Cortex of kidney (tissue), 1 donor: ENCODE data around the gene CD163L1.
"Not testable (repeated sequence)": the region's sequence is repeated elsewhere in the genome, so short reads cannot be mapped to it uniquely, and the experiment has no call there.

Experiments used
- DNase-seq: peaks from one replicate; lab custom pipeline; 2025; lab: John Stamatoyannopoulos, UW

The CD163L1 gene

DNA sequence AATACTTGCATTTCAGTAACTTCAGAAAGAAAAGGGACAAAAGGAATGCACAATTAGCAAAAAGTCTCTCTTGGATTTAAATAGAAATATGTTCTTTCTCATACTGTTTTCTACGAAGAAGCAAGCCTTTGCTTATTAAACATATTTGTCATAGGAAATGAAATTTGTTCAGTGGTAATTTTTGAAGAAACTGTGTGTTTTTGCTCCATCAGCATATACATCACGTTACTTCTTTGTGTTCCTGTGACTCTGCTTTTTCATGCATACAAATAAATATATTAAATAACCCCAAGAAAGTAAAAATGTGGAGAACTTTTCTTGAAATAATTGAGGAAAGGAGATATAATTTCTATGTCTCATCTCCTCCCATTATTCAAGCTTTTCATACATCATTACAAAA lies 39.7 kb downstream of the CD163L1 start:
- DNase-seq, result no peak

DNA sequence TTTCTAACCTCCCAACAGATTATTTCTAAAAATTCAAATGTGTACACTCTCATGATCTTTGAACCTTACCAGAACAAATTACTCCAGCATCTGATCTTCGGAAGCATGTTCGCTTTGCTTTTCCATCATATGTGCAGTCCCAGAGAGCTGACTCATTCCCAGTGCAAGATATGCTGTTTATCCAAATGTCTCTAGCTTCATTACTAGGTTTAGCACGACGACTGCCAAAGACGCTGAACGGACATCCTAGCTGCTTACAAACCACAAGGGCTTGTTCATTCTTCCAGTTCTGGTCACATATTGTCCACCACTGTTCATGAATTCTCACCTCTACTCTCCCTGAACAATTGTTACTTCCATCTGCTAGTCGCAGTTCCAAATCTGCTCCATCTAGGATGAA lies 40.5 kb downstream of the CD163L1 start:
- no peak for DNase-seq

DNA sequence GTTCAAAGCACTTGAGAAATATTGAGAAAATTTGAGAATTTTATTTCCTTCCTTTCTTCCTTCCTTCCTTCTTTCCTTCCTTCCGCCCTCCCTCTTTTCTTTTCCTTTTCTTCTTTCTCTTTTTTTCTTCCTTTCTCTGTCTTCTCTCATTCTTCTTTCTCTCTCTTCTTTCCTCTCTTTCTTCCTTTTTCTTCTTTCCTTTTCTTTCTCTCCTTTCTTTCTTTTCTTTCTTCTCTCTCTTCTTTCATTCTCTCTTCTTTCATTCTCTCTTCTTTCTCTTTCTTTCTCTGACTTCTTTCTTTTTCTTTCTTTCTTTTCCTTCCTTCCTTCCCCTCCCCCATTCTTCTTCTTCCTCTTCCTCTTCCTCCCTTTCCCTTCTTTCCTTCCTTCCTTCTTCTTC lies 44.9 kb downstream of the CD163L1 start:
- no peak for DNase-seq

DNA sequence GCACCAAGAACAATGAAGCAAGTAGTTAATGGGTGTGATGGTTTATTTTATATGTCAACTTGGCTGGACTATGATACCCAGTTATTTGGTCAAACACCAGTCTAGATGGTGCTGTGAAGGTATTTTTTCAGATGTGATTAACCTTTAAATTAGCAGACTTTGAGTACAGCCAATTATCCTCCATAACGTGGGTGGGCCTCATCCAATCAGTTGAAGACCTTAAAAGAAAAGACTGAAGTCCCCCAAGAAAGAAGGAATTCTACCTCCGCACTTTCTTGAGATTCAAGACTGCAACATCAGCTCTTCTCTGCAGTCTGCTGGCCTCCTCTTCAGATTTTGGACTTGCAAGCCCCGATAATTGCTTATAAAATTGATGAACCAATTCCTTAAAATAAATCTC lies 47.5 kb downstream of the CD163L1 start:
- DNase-seq, result no peak

DNA sequence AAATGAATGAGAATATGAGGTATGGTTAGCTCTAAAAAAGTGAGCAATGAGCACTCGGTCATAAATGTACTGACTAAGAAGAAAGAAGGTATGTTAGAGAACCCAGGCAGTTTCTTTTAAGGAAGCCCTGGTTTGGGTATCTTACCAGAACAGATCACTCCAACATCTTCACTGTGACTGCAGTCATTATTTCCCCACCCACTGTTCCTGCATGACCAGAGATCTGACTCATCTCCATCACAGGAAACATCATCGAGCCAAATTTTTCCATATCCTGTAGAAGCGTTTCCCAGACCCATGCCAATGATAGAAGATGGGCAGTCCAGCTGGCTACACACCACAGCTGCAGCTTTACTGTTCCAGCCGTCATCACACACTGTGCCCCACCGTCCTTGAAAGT lies 48.0 kb downstream of the CD163L1 start:
- DNase-seq, result no peak

DNA sequence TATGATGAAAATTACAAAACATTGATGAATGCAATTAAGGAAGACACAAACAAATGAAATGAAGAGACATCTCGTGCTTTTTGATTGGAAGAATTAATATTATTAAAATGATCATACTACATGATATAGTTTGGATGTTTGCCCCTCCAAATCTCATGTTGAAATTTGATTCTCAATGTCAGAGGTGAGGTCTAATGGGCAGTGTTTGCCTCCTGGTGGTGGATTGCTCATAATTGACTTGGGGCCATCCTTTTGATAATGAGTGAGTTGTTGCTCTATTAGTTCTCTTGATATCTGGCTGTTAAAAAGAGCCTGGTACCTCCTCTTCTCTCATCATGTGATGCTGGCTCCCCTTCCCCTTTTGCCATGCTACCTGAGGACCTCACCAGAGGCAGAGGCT lies 56.7 kb downstream of the CD163L1 start:
- no peak for DNase-seq

DNA sequence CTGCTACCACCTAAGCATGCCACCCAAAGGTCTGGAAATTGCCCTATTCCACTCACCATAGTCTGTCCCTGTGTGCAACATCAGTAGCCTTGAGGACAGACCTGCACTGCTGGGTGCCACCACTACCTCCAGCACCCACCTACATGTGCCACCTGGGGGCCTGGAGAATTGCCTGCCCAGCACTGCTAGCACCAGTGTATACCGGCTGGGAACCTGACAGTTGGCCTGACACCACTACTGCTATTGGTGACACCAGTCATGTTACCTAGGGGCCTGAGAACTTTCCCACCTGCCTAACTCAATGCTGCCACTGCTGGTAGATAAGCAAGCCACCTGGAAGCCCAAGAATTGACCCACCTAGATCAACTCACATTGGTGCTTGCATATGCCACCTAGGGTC lies 60.8 kb downstream of the CD163L1 start:
- no peak for DNase-seq

DNA sequence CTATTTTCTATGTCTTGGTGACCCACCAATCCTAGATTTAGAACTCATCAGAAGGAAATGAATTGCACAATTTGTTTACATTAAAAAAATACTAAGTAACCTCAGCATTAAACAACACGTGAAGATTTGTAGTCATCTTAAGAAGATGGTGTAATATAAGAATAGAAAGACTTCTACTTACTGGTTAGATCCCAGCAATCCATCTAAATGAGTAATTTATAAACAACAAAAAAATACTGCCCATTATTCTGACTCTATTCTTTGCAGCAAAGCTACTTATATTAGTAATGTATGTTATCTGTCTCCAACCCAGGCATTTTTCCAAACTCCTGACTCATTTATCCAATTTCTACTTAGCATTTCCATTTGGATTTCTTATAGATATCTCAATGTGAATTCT lies 67.8 kb downstream of the CD163L1 start:
- DNase-seq, result no peak

DNA sequence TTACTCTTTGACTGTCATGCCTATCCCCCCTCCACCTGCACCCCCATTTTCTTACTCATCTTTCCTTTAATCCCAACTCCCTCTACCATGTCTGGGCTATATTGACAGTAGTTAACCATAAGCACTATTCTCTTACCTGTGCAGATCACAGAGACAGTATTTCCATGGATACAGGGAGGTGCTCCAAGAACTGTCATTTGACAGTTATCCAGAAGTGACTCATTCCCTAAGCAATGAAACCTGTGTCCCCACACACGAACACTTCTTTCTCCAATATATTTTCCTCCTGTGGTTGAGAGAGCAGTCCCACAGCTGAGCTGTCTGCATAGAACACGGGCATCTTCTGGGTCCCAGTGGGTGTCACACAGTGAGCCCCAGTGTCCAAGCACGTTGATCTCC lies 68.8 kb downstream of the CD163L1 start:
- no peak for DNase-seq

DNA sequence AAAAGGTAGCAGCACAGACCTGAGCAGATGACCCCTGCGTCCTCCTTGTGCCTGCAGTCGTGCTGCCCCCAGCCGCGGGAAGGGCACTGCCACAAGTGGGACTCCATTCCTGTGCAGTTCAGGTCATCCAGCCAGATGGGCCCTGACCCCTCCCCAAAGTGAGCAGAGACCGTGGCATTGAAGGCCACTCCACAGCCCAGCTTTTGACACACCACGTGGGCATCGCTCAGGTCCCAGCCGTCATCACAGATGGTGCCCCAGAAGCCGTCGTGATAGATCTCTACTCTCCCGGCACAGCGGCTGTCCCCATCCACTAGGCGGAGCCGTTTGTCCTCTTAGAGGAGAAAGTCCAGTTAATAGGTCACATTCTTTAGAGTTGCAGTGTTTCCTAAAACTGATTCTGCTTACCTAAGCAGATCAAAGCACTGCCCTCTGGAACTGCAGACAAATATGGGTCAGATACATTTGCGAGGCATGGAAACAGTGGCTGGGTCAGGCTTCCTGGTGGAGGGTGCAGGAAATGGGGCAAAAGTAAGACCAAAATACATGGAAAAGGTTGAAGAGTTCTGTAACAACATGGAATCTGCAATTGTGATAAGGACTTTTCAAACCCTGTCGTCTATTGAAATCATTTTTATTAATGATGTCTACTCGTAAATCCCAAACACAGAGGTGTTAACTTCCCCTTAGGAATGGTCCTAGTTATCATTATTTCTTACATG lies 69.4 kb downstream of the CD163L1 start:
- DNase-seq, result no peak

DNA sequence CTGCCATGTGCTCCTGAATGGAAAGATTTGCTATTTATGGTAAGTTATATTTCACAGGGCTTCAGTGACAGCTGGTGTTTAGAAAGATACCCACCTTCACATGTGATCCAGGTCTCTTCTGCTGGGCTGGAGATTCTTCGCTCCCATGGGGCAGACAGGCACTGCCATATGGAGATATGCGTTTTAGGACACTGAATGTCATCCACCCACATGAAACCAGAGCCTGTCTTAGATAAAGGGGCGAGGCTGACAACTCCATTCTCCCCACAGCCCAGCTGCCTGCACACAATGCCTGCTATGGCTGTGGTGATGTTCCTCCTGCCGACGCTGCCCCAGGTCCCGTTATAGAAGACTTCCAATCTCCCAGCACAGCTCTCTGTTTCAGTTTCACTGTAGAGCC lies 70.7 kb downstream of the CD163L1 start:
- DNase-seq, result no peak

DNA sequence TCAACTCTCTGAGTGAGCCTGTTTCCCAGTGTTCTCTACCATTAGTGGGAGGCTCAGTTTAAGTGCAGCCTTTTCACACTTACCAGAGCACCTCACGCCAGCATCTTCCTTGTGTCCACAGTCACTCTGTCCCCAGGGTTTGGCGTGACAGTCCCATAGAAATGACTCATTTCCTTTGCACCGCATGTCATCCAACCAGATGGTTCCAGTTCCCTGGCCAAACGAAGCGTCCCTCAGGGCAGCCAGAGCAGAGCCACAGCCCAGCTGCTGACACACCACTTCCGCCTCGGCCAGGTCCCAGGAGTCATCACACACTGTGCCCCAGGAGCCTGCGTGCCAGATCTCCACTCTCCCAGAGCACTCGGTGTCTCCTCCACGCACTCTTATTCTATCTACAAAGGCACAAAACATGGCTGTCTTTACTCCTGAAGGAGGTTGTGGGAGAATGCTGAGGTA lies 74.7 kb downstream of the CD163L1 start:
- no peak for DNase-seq

DNA sequence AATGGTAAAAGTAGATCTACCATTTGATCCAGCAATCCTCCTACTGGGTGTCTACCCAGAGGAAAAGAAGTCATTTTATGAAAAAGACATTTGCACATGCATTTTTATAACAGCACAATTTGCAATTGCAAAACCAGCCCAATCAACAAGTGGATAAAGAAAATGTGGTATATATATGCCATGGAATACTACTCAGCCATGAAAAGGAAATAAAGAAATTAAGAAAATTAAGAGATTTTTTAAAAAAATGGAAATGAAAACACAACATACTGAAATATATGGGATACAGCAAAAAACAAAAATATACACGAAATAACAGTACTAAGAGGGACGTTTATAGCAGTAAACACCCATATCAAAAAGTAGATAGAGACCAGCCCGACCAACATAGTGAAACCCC lies 81.2 kb downstream of the CD163L1 start:
- no peak for DNase-seq

DNA sequence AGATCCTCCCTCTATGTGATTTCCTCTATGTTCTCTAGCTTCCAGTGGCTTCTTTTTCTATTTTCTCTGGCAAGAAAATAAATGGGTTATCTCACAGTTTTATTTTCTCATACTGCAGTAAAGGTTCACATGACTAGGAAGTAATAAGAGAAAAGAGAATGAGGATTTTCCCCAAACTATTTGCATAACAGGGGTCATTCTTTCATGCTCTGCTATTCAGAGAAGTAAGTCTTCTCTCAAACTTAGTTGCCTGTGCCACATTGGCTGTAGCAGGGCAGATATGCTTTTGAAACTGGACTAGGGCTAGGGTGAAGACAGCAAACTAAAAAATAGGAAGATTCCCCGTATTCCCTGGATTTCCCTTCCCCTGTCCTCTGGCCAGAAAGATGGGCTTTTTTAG lies 82.7 kb downstream of the CD163L1 start:
- DNase-seq, result no peak

DNA sequence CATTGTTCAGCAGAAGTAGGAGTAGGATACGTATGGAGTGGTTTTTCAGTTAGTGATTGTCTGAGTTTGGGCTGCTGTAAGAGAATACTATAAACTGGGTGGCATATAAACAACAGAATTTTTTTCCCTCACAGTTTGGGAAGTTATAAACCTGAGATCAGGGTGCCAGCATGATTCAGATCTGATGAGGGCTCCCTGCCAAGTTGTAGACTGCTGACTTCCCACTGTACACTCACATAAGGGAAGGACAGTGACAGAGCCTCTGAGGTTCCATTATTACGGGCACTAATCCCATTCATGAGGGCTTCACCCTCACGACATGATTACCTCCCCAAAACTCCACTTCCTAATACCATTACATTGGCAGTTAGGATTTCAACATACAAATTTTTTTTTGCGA lies 89.4 kb downstream of the CD163L1 start:
- DNase-seq, result no peak

DNA sequence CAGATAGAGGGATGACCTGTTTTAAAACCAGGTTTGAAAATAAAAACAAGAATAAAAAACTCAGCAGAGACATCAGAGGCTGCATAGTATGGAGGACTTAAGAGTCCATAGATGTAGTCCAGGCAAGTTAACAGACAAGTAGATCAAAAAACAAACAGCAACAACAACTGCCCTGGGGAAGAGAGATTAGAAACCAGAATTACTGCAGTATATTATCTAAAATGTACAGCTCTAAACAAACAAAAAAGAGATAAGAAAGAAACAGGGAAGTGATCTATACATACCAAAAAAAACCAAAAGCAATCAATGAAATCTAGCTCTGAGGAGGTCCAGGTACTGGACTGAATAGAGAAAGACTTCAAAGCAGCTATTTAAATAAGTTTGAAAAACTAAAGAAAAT lies 91.3 kb downstream of the CD163L1 start:
- DNase-seq, result no peak

DNA sequence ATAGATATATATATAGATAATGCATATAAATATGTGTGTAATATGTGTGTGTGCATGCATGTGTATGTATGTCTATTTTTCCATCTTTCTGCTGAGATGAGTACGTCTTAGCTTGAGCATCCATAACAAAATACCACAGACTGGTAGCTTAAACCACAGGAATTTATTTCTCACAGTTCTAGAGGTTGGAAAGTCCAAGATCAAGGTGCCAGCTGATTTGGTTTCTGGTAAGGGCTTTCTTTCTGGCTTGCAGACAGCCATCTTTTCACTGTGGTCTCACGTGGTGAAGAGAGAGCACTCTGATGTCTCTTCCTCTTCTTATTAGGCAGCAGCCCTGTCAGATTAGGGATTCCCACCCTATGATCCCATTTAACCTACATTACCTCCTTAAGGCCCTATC lies 92.8 kb downstream of the CD163L1 start:
- DNase-seq, result no peak

DNA sequence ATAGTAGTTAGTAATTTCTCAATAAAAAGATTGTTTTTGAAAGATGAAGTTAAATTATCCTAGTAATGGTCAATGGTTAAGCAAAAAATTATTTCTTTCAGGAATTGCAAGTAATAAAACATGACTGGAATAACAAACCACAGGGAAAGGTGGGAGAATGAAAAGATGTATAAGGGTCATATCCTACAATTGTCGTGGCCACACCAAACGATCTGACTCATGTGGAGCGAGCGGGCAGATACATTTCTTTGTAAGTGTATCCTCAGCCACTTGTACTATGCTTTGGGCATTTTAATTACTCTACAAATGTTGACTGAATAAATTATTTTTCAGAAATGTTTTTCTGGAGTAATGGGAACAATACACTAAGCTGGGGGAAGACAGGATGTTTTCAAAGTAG lies 94.5 kb downstream of the CD163L1 start:
- DNase-seq, result no peak

DNA sequence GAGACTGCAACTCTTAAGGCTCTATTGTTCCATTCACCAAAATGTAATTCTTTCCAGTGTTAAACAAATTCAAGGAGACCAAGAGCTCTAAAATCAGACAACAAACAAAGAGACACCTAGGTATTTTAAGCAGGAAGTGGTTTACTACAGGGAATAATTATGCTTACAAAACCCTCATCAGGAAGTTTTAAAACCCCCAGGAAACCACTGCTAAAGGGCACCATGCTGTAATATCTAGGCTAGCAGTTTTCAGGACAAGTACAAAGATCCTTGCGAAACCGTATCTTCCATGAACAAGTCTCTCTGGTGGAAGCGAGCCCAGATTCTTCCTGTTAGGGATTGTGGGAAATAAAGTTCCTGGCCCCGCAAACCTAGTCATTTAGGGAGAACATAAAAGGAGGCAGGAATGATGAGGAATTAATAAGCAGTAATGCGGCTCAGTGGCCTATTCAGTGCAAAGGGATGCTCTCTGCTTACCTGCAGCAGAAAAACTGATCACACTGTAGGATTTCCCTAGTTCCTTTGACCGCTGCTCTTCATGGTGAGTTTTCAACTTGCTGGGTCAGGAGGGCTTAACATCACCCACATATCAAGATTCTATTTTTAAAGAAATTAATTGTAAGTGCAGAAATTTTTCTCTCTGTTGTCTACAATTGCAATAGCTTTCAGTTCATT lies 97.3 kb downstream of the CD163L1 start:
- no peak for DNase-seq

DNA sequence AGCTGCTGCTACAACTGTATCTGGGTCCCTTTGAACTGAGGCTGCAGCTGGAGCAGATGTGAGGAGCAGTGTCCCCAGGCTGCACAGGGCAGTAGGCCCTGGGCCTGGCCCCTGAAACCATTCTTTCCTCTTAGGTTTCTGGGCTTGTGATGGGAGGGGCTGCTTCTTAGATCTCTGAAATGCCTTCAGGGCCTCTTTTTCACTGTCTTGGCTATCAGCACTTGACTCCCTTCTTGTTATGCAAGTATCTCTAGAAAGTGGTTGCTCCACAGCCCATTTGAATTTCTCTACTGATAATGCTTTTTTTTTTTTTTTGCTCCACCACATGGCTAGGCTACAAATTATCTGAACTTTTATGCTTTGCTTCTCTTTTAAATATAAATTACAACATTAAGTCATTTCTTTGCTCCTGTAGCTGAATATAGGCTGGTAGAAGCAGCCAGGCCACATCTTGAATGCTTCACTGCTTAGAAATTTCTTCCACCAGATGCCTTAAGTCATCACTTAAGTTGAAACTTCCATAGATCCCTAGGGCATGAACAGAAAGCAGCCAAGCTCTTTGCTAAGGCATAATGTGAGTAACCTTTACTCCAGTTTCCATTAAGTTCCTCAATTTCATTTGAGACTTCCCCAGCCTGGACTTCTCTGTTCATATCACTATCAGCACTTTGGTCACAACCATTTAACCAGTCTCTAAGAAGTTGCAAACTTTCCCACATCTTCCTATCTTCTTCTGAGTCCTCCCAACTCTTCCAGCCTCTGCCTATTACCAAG lies 98.9 kb downstream of the CD163L1 start:
- no peak for DNase-seq

DNA sequence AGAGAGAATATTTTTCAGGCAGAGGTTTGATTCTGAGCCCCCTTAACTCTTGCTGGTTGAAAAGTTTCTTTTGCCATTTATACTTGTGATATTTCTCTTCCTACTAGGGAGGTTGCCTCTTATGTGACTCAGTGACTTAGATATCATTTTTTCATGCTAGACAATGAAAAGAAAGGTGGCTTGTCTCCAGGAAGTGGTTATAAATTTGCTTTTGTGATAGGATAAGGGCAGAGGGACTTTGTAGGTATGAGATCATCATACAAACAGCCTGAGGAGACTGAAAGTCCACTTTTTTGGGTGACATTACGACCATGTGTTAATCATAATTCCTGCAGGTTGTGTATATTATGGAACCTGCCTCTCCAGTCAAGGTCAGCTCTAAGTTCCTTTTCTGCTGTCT lies 104.3 kb downstream of the CD163L1 start:
- no peak for DNase-seq

DNA sequence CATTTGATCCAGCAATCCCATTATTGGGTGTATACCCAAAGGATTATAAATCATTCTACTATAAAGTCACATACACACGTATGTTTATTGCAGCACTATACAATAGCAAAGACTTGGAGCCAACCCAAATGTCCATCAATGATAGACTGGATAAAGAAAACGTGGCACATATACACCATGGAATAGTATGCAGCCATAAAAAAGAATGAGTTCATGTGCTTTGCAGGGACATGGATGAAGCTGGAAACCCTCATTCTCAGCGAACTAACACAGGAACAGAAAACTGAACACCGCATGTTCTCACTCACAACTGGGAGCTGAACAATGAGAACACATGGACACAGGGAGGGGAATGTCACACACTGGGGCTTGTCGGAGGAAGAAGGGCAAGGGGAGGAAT lies 106.2 kb downstream of the CD163L1 start:
- DNase-seq, result not testable (repeated sequence)

DNA sequence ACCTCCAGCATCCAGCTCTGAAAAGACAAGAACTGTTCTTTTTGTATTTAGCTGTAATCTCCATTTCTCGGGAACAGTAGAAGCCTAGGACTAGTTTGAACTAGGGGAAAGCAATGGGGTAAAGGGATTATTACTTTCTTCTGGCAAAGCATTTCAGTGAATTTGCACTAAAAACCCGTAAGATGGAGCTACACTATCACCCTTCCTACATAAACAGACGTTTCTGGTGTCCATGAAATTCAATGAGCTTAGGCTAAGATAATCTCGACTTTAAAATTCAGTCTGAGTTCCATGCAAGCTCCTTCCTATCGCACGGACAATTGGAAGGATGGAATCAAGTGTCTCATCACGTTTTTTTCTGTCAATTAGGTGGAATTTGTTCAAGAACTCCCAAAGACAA lies 116.0 kb downstream of the CD163L1 start:
- DNase-seq, result no peak
